22Rv1 (cell line): ENCODE measurements around the gene OR9Q1.
"Not testable (repeated sequence)": the region's sequence is repeated elsewhere in the genome, so short reads cannot be mapped to it uniquely, and the experiment has no call there.

Experiments
- H3K27ac ChIP-seq: fragments of 450-650 bp; 2 replicates; pipeline ENCODE4 v1.5.1; 2017
- CTCF ChIP-seq: fragments of 450-650 bp; IDR thresholded peaks from 2 replicates; pipeline ENCODE4 v1.5.1; 2017; ENCODE audit warnings: mild to moderate bottlenecking
- ZFX ChIP-seq: fragments of 450-650 bp; IDR thresholded peaks from 2 replicates; pipeline ENCODE4 v1.6.1; 2017; ENCODE audit warnings: antibody characterized with exemption, borderline replicate concordance

OR9Q1 gene

GRCh38 chr11:58195939-58196338 is 172.3 kb downstream of the OR9Q1 start:
- TF ChIP-seq CTCF: no peak
- no peak for TF ChIP-seq ZFX
- no peak overlapping the region for H3K27ac ChIP-seq

GRCh38 chr11:58199271-58199670 is 175.6 kb downstream of the OR9Q1 start:
- TF ChIP-seq ZFX (no peak), CTCF (no peak)
- no peak overlapping the region for H3K27ac ChIP-seq

GRCh38 chr11:58204042-58204441 is 180.4 kb downstream of the OR9Q1 start, which contains the start of gene OR1S2:
OR1S2 (minus strand) TSS chr11:58204142; CDS start chr11:58204142, 0 bp downstream.
- no peak within 1 kb of the TSS for H3K27ac ChIP-seq

GRCh38 chr11:58212420-58212819 is 188.7 kb downstream of the OR9Q1 start, which contains the start of gene OR1S1:
OR1S1 (plus strand) TSS chr11:58212720.
- not testable (repeated sequence) for H3K27ac ChIP-seq

More at GRCh38 chr11:58204042-58204441, 180.4 kb downstream of the OR9Q1 start, which contains the start of gene OR1S2:
- TF ChIP-seq CTCF (no peak), ZFX (no peak)

GRCh38 chr11:58216476-58216875 is 192.8 kb downstream of the OR9Q1 start:
- H3K27ac ChIP-seq: no peak overlapping the region
- TF ChIP-seq CTCF: no peak
- no peak for TF ChIP-seq ZFX

GRCh38 chr11:58222721-58223120 is 199.0 kb downstream of the OR9Q1 start:
- TF ChIP-seq CTCF (no peak), ZFX (no peak)
- H3K27ac ChIP-seq: no peak overlapping the region

- TF ChIP-seq ZFX (no peak), CTCF (no peak)
- no peak overlapping the region for H3K27ac ChIP-seq
Measured at GRCh38 chr11:58227956-58228615, 204.4 kb downstream of the OR9Q1 start.
